Measurements from ENCODE around the gene TRAPPC6A. TPM values are rescaled to one million over a fixed set of nuclear protein-coding genes. Genes with fewer than 3 reads are reported as not detected.

Gene TRAPPC6A
- total and polyA plus RNA-seq, 3 donors from 2014 or later: 37.0 to 42.8 (median 38.7) TPM

GRCh38 chr19:45152504-45153338, 25.3 kb downstream of the TRAPPC6A start:
- no peak overlapping the region for H3K27ac ChIP-seq
- intact Hi-C loops (cut with DNase I; ENCODE audit: low total_unique reads): no loop called here
- WGBS, 2 donors: 5 to 6% methylated on average over 11 to 38 of the region's 91 CpGs
- TF ChIP-seq CTCF (IDR thresholded peaks at IDR 0.05): no peak
- no peak for TF ChIP-seq POLR2A (IDR thresholded peaks at IDR 0.05)
- no peaks in the 10 kb centered on the region for H3K36me3 ChIP-seq (ENCODE audit: low read depth, missing control alignments)
- no peaks in the 10 kb centered on the region for H3K27me3 ChIP-seq
- H3K4me3 ChIP-seq: peak overlapping the region; percentile 12 to 42
- H3K9me3 ChIP-seq: no peaks in the 10 kb centered on the region
- DNase-seq: peak; percentile 72
- H3K4me1 ChIP-seq: peaks cover 16% of the 10 kb centered on the region

GRCh38 chr19:45151821-45152503, 26.1 kb downstream of the TRAPPC6A start:
- H3K27ac ChIP-seq: no peak overlapping the region
- 15 to 28% methylated on average over 7 to 45 of the region's 64 CpGs for WGBS, 2 donors
- no peak for TF ChIP-seq CTCF (IDR thresholded peaks at IDR 0.05)
- no peak for TF ChIP-seq POLR2A (IDR thresholded peaks at IDR 0.05)
- DNase-seq: no peak
- H3K27me3 ChIP-seq: no peaks in the 10 kb centered on the region
- intact Hi-C loops (cut with DNase I; ENCODE audit: low total_unique reads): no loop called here
- H3K4me1 ChIP-seq: peaks cover 16% of the 10 kb centered on the region
- no peaks in the 10 kb centered on the region for H3K9me3 ChIP-seq
- peak overlapping the region; percentile 12 to 42 for H3K4me3 ChIP-seq
- H3K36me3 ChIP-seq (ENCODE audit: low read depth, missing control alignments): no peaks in the 10 kb centered on the region

- WGBS, 2 donors: 92% methylated on average over 7 of the region's 7 CpGs; no CpG with 5 or more reads in 1 of the 2 donors
Observed at GRCh38 chr19:45151320-45151719, 26.7 kb downstream of the TRAPPC6A start.

GRCh38 chr19:45150751-45151281, 27.2 kb downstream of the TRAPPC6A start:
- no peak overlapping the region for H3K27ac ChIP-seq
- intact Hi-C loops (cut with DNase I; ENCODE audit: low total_unique reads): no loop called here
- TF ChIP-seq CTCF (IDR thresholded peaks at IDR 0.05) (no peak), POLR2A (IDR thresholded peaks at IDR 0.05) (no peak)
- H3K36me3 ChIP-seq (ENCODE audit: low read depth, missing control alignments): no peaks in the 10 kb centered on the region
- H3K4me3 ChIP-seq: no peak overlapping the region
- no peaks in the 10 kb centered on the region for H3K9me3 ChIP-seq
- no peak for DNase-seq
- peaks cover 23% of the 10 kb centered on the region for H3K4me1 ChIP-seq
- no peaks in the 10 kb centered on the region for H3K27me3 ChIP-seq
- WGBS, 2 donors: 76% methylated on average over 3 to 4 of the region's 4 CpGs

More at GRCh38 chr19:45151320-45151719, 26.7 kb downstream of the TRAPPC6A start:
- DNase-seq: no peak
- Histone ChIP-seq H3K27me3 (no peaks in the 10 kb centered on the region), H3K4me1 (peaks cover 20% of the 10 kb centered on the region), H3K36me3 (ENCODE audit: low read depth, missing control alignments) (no peaks in the 10 kb centered on the region), H3K4me3 (no peak overlapping the region), H3K27ac (no peak overlapping the region), H3K9me3 (no peaks in the 10 kb centered on the region)
- no peak for TF ChIP-seq POLR2A (IDR thresholded peaks at IDR 0.05)
- no peak for TF ChIP-seq CTCF (IDR thresholded peaks at IDR 0.05)
- intact Hi-C loops (cut with DNase I; ENCODE audit: low total_unique reads): no loop called here
